Vagina (tissue), 2 donors: ENCODE results near the gene MTCL3.

Experiments
- CTCF ChIP-seq, 3 experiments: fragments of 450-650 bp in 2 of 3; fragments of 200-600 bp in 1 of 3; sonication (generic) in 1 of 3; IDR thresholded peaks; one replicate each; pipeline ENCODE4 v1.5.1; 2017 to 2019; ENCODE audit warnings: antibody characterized with exemption in 3 of 3, mild to moderate bottlenecking in 2 of 3, moderate library complexity in 2 of 3
- POLR2A ChIP-seq, 2 donors: fragments of 450-650 bp; IDR thresholded peaks; one replicate each; pipeline ENCODE4 v1.6.1; 2017; ENCODE audit warnings: antibody characterized with exemption in 2 of 2, mild to moderate bottlenecking in 2 of 2, moderate library complexity in 2 of 2

- TF ChIP-seq CTCF (IDR thresholded peaks at IDR 0.05): no peak
- TF ChIP-seq POLR2A (IDR thresholded peaks at IDR 0.05): no peak
These were observed 47.5 kb upstream of the MTCL3 start for GRCh38 chr6:127566651-127567050.
